ENCODE data around the gene SMC2.

GRCh38 chr9:104080983-104081382 lies 13.1 kb upstream of the SMC2 start:
- TF ChIP-seq, protein P1, sequence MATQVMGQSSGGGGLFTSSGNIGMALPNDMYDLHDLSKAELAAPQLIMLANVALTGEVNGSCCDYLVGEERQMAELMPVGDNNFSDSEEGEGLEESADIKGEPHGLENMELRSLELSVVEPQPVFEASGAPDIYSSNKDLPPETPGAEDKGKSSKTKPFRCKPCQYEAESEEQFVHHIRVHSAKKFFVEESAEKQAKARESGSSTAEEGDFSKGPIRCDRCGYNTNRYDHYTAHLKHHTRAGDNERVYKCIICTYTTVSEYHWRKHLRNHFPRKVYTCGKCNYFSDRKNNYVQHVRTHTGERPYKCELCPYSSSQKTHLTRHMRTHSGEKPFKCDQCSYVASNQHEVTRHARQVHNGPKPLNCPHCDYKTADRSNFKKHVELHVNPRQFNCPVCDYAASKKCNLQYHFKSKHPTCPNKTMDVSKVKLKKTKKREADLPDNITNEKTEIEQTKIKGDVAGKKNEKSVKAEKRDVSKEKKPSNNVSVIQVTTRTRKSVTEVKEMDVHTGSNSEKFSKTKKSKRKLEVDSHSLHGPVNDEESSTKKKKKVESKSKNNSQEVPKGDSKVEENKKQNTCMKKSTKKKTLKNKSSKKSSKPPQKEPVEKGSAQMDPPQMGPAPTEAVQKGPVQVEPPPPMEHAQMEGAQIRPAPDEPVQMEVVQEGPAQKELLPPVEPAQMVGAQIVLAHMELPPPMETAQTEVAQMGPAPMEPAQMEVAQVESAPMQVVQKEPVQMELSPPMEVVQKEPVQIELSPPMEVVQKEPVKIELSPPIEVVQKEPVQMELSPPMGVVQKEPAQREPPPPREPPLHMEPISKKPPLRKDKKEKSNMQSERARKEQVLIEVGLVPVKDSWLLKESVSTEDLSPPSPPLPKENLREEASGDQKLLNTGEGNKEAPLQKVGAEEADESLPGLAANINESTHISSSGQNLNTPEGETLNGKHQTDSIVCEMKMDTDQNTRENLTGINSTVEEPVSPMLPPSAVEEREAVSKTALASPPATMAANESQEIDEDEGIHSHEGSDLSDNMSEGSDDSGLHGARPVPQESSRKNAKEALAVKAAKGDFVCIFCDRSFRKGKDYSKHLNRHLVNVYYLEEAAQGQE (IDR thresholded peaks at IDR 0.05; ENCODE audit: insufficient replicate concordance, low read depth), result no peak
- TF ChIP-seq CTCF (IDR thresholded peaks at IDR 0.05; ENCODE audit: insufficient read depth, low read length) (no peak), POLR2AphosphoS5 (IDR thresholded peaks at IDR 0.05; ENCODE audit: low read depth) (no peak), GABPA (IDR thresholded peaks at IDR 0.05; ENCODE audit: low read depth) (no peak)

All from HL-60 (cell line).